Panc1 (cell line): ENCODE measurements around the gene TPI1. TPM values are rescaled to one million over a fixed set of nuclear protein-coding genes. Genes with fewer than 3 reads are reported as not detected.
A peak's percentile ranks its signal among the peaks of the same experiment; 100 is the strongest.
"Not testable (repeated sequence)": the region's sequence is repeated elsewhere in the genome, so short reads cannot be mapped to it uniquely, and the experiment has no call there.

Source experiments
- ATAC-seq: fragments of 200-7000 bp; cut with Tn5 transposase; 2 replicates; pipeline ENCODE4 v1.9.1; 2020; ENCODE audit warnings: mild to moderate bottlenecking, moderate library complexity
- BruUV-seq: library from RNA; stranded (reverse); fragments of 400-500 nt; replicated peaks from 2 replicates; lab custom pipeline; 2021; lab: Mats Ljungman, UMichigan
- CTCF ChIA-PET: fragments of 300-600 bp; sonication (Branson Sonifier 250); formaldehyde crosslinking; loops from one replicate; lab custom pipeline; 2022; ENCODE audit warnings: antibody characterized with exemption; lab: Charles Lee
- POLR2A ChIA-PET: fragments of 300-600 bp; sonication (Branson Sonifier 250); formaldehyde crosslinking; loops from one replicate; lab custom pipeline; 2022; ENCODE audit warnings: antibody characterized with exemption; lab: Charles Lee
- DNase-seq: peaks from one replicate; pipeline ENCODE4 v3.0.0-alpha.2; 2010; ENCODE audit warnings: low read depth, low spot score
- H3K27ac ChIP-seq: 2 replicates; pipeline ENCODE4 v1.5.1; 2011; ENCODE audit warnings: mild to moderate bottlenecking, low read length, inconsistent platforms
- H3K27me3 ChIP-seq: fragments of 200-500 bp; sonication (Bioruptor generic); 2 replicates; pipeline ENCODE4 v1.6.0; 2014; ENCODE audit warnings: low read length, inconsistent platforms; ENCODE audit not compliant: control insufficient read depth, insufficient read depth
- H3K36me3 ChIP-seq: fragments of 200-500 bp; sonication (Bioruptor generic); 2 replicates; pipeline ENCODE4 v1.5.1; 2014; ENCODE audit warnings: inconsistent platforms, mild to moderate bottlenecking, low read length, moderate library complexity; ENCODE audit not compliant: control insufficient read depth, insufficient read depth
- H3K4me1 ChIP-seq: 2 replicates; pipeline ENCODE4 v1.5.1; 2011; ENCODE audit warnings: inconsistent platforms, mild to moderate bottlenecking, low read length, moderate library complexity; ENCODE audit not compliant: control insufficient read depth, insufficient read depth
- H3K4me3 ChIP-seq, 2 experiments: 2 replicates each; pipeline ENCODE4 v1.5.1; 2011 to 2012; ENCODE audit warnings: low read depth in 2 of 2, low read length in 2 of 2, mild to moderate bottlenecking in 2 of 2, inconsistent platforms in 1 of 2, moderate library complexity in 1 of 2
- H3K9me3 ChIP-seq: fragments of 200-500 bp; sonication (Bioruptor generic); 2 replicates; pipeline ENCODE4 v1.5.1; 2014; ENCODE audit warnings: low read depth, mild to moderate bottlenecking, inconsistent platforms, low read length, moderate library complexity; ENCODE audit not compliant: control insufficient read depth, insufficient read depth
- CTCF ChIP-seq: fragments of 450-650 bp; IDR thresholded peaks from 2 replicates; pipeline ENCODE4 v1.5.1; 2017; ENCODE audit warnings: mild to moderate bottlenecking
- POLR2AphosphoS5 ChIP-seq: IDR thresholded peaks from 2 replicates; pipeline ENCODE4 v1.6.1; 2012; ENCODE audit warnings: mild to moderate bottlenecking, low read depth, low read length, moderate library complexity
- SIN3A ChIP-seq: IDR thresholded peaks from 2 replicates; pipeline ENCODE4 v1.6.1; 2012; ENCODE audit warnings: low read depth, mild to moderate bottlenecking, low read length, moderate library complexity, borderline replicate concordance; ENCODE audit not compliant: insufficient read depth
- TCF7L2 ChIP-seq: IDR thresholded peaks from 2 replicates; pipeline ENCODE4 v1.6.1; 2011; ENCODE audit warnings: mild to moderate bottlenecking, low read depth, low read length, inconsistent platforms
- in situ Hi-C: cut with HindIII; loops from 2 replicates; pipeline ENCODE4 v1.10.0; 2016; ENCODE audit warnings: low sequenced_read_pairs, low pct_unique_long_range_greater_than_20kb
- intact Hi-C: fragments of 100-400 bp; cut with micrococcal nuclease; formaldehyde crosslinking; loops from one replicate; pipeline ENCODE4 v1.10.0; 2022; ENCODE audit not compliant: unreplicated experiment
- total RNA-seq: library from RNA; stranded (reverse); gene quantifications from one replicate; pipeline ENCODE4 v1.2.1, GENCODE V29; 2021; ENCODE audit not compliant: unreplicated experiment
- TF ChIP-seq, protein P1 (sequence below), 2 experiments: IDR thresholded peaks; 2 replicates each; pipeline ENCODE4 v1.6.1; 2011 to 2012; ENCODE audit warnings: low read depth in 2 of 2, control low read depth in 1 of 2, low read length in 1 of 2, mild to moderate bottlenecking in 1 of 2, moderate library complexity in 1 of 2; ENCODE audit not compliant: insufficient read depth in 1 of 2

The TPI1 gene
- total RNA-seq, 1 experiment from 2014 or later: 693 TPM

DNA sequence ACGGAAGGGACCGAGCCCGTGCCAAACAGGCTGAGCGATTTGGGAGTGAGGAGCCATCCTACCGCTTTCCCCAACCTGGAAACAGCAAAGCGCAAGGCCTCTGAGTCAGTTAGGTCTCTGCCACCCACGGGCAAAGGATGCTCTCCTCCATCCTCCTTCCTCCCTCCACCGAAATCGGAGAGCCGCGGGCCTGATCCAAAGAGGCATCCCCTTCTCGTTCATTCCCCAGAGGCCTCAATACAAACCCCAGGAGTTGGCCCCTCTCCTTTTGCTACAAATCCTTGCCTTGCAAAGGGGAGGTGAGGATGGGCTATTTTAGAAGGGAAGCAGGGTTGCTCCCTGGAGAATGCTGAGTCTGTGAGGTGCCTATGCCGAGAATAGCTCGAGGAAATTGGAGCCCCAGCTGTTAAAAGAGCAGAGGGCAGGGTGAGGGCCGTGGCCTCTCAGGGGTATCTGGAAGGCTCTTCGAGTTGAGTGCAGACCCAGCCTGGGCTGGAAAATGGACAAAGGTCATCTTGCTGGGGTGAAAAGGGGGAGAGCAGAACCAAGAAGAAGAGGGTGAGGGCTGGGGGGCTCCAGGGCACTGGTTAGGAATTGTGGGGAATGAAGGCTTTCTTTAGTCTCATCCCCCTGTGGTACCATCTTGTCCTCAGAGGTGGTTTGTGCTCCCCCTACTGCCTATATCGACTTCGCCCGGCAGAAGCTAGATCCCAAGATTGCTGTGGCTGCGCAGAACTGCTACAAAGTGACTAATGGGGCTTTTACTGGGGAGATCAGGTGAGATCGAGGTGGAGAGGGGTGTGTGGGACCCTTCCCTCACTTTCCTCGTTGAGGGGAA lies 1.1 kb downstream of the TPI1 start:
- CTCF ChIA-PET: interaction anchor here (1.3 kb wide), 1 partner anchor 23 kb away, joined by 4 read pairs; no protein-coding TSS in a partner anchor
- in situ Hi-C loops: no loop called here
- H3K27ac ChIP-seq: peak overlapping the region; percentile 72
- TF ChIP-seq CTCF (no peak), TCF7L2 (no peak), SIN3A (no peak), POLR2AphosphoS5 (no peak)
- TF ChIP-seq, protein P1, sequence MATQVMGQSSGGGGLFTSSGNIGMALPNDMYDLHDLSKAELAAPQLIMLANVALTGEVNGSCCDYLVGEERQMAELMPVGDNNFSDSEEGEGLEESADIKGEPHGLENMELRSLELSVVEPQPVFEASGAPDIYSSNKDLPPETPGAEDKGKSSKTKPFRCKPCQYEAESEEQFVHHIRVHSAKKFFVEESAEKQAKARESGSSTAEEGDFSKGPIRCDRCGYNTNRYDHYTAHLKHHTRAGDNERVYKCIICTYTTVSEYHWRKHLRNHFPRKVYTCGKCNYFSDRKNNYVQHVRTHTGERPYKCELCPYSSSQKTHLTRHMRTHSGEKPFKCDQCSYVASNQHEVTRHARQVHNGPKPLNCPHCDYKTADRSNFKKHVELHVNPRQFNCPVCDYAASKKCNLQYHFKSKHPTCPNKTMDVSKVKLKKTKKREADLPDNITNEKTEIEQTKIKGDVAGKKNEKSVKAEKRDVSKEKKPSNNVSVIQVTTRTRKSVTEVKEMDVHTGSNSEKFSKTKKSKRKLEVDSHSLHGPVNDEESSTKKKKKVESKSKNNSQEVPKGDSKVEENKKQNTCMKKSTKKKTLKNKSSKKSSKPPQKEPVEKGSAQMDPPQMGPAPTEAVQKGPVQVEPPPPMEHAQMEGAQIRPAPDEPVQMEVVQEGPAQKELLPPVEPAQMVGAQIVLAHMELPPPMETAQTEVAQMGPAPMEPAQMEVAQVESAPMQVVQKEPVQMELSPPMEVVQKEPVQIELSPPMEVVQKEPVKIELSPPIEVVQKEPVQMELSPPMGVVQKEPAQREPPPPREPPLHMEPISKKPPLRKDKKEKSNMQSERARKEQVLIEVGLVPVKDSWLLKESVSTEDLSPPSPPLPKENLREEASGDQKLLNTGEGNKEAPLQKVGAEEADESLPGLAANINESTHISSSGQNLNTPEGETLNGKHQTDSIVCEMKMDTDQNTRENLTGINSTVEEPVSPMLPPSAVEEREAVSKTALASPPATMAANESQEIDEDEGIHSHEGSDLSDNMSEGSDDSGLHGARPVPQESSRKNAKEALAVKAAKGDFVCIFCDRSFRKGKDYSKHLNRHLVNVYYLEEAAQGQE (IDR thresholded peaks at IDR 0.05; ENCODE audit: insufficient read depth in 1 of 2, low read depth in 2 of 2, low read length in 1 of 2): no peak
- ATAC-seq: no peak
- POLR2A ChIA-PET: interaction anchor here (0.6 kb wide), 1 partner anchor 444 kb away, joined by 5 read pairs; no protein-coding TSS in a partner anchor
- H3K36me3 ChIP-seq: peaks cover 6% of the 10 kb centered on the region; the same call in 1 of the 2 replicates
- peaks cover 28% of the 10 kb centered on the region for H3K4me1 ChIP-seq
- H3K9me3 ChIP-seq: no peaks in the 10 kb centered on the region
- no peaks in the 10 kb centered on the region for H3K27me3 ChIP-seq
- DNase-seq: no peak
- peak overlapping the region; percentile 61 to 92 for H3K4me3 ChIP-seq
- intact Hi-C loops: no loop called here
- BruUV-seq: no TSS peak

DNA sequence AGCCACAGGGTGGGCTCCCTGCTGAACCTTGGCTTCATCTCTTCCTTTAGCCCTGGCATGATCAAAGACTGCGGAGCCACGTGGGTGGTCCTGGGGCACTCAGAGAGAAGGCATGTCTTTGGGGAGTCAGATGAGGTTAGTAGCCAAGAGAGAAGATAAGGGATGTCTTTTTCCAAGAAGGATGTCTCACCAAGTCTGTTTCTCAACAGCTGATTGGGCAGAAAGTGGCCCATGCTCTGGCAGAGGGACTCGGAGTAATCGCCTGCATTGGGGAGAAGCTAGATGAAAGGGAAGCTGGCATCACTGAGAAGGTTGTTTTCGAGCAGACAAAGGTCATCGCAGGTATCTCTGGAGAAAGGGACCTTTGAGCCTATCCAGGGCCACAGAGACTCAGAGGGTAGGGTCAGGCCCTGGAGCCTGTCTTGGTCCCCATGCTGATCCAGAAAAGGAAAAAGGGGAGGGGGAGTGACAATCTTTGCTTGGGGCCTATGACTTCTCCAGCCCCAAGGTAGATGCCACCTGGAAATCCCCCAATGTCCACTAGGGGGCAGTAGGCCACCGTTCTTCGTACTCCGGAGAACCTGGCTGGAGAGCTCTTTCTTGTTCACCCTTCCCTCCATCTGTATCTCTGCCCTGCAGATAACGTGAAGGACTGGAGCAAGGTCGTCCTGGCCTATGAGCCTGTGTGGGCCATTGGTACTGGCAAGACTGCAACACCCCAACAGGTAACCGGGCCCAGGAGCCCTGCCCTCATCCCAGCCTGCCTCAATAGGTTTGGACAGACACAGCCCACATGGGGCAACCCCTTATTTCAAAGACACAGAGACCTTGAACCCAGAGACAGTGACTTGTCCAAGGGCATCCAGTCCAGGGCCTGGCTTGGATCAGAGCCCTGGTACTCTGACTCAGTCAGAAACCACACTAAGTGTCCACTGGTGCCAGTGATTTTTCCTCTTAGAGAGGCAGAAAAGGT lies 2.0 kb downstream of the TPI1 start:
- no TSS peak for BruUV-seq
- Histone ChIP-seq H3K27me3 (no peaks in the 10 kb centered on the region), H3K4me3 (peak overlapping the region; percentile 61 to 92), H3K27ac (peak overlapping the region; percentile 72), H3K9me3 (no peaks in the 10 kb centered on the region), H3K4me1 (peaks cover 28% of the 10 kb centered on the region), H3K36me3 (peaks cover 6% of the 10 kb centered on the region; the same call in 1 of the 2 replicates)
- 0 out of 2 replicates have a peak, but pooled peaks have one; percentile 33 for TF ChIP-seq POLR2AphosphoS5
- TF ChIP-seq SIN3A: no peak
- peak; percentile 85 for TF ChIP-seq CTCF
- ATAC-seq: no peak
- POLR2A ChIA-PET: interaction anchor here (0.6 to 1.3 kb wide), 2 partner anchors 65 to 445 kb away, joined by 4 to 5 read pairs; no protein-coding TSS in a partner anchor
- in situ Hi-C loops (no loop called here), intact Hi-C loops (no loop called here)
- no peak for DNase-seq
- CTCF ChIA-PET: interaction anchor here (0.5 to 1.3 kb wide), 2 partner anchors 14 to 22 kb away, joined by 3 to 4 read pairs; no protein-coding TSS in a partner anchor

- CTCF ChIA-PET: interaction anchor here (0.6 to 0.7 kb wide), 3 partner anchors 10 to 59 kb away, joined by 4 read pairs; no protein-coding TSS in a partner anchor
- BruUV-seq: TSS peak; percentile 91
- H3K27ac ChIP-seq, ATAC-seq, H3K9me3 ChIP-seq, H3K4me3 ChIP-seq, in situ Hi-C loops, H3K27me3 ChIP-seq, H3K36me3 ChIP-seq, intact Hi-C loops, DNase-seq: not testable (repeated sequence)
- peaks cover 28% of the 10 kb centered on the region for H3K4me1 ChIP-seq
- POLR2A ChIA-PET: interaction anchor here (0.6 to 1.3 kb wide), 2 partner anchors 59 to 64 kb away, joined by 3 to 4 read pairs; no protein-coding TSS in a partner anchor
These were observed 3.0 kb downstream of the TPI1 start for GRCh38 chr12:6870304-6870703.
